ENCODE results near the gene PMPCA. TPM values are rescaled to one million over a fixed set of nuclear protein-coding genes. Genes with fewer than 3 reads are reported as not detected.

The PMPCA gene
- total RNA-seq = 48.4 and 59.9 TPM in 2 replicates

GRCh38 chr9:136410500-136411287, at the start of gene PMPCA, which contains the start of gene ENTR1:
TSS of gene PMPCA (plus strand) at chr9:136410658. CDS start at chr9:136410669, 11 bp downstream.
TSS of gene ENTR1 (minus strand) at chr9:136410614. CDS start at chr9:136410397, 217 bp downstream.

DNA sequence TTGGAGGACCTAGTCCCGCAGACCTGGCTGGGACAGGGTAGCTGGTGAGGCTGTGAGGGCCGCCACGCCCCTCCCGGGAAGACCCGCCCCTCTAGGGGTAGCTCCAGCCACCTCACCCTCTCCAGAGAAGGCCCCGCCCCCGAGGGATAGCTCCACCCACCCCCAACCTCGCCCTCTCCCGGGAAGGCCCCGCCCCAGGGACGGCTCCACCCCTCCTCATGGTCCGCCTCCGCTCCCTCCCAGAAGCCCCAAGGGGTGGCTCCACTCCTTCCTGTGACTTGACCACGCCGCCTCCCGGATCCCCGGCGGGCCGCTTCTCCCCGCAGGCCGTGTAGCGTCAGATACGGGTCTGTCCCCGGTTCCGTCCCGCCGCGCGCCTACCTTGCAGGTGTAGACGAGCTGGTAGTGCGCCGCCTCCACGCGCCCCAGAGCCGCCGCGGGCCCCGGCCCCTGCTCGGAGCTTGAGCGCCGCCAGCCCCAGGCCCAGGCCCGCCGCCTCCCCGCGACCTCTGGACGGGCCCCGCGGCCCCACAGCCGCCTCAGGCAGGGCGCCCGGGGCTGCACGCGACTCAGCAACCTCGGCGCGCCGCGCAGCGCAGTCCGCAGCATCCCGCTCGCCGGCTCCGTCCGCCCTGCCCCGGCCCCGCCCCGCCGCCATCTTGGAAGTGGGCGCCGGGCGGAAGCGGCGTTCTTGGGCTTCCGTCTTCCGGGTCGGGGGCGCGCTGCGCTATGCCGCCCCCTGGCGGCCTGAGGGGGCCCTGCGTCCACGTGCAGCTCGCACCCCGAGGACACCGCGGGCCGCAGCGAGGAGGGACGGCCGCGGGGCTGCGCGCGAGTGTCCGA, 47.1 kb upstream of the PMPCA start, which contains the start of gene DNLZ:
DNLZ (minus strand) TSS at position 639 of the 843 bp plus-strand sequence; CDS start at position 609, 30 bp downstream.

GRCh38 chr9:136373300-136374182, 36.9 kb upstream of the PMPCA start, which contains the start of gene CARD9:
TSS of gene CARD9 (minus strand) at chr9:136373669. CDS start at chr9:136372078, 1,591 bp downstream.

GRCh38 chr9:136400038-136400834, 10.2 kb upstream of the PMPCA start, which contains the start of gene SNAPC4:
TSS of gene SNAPC4 (minus strand) at chr9:136400170. CDS start at chr9:136398428, 1,742 bp downstream.

DNA sequence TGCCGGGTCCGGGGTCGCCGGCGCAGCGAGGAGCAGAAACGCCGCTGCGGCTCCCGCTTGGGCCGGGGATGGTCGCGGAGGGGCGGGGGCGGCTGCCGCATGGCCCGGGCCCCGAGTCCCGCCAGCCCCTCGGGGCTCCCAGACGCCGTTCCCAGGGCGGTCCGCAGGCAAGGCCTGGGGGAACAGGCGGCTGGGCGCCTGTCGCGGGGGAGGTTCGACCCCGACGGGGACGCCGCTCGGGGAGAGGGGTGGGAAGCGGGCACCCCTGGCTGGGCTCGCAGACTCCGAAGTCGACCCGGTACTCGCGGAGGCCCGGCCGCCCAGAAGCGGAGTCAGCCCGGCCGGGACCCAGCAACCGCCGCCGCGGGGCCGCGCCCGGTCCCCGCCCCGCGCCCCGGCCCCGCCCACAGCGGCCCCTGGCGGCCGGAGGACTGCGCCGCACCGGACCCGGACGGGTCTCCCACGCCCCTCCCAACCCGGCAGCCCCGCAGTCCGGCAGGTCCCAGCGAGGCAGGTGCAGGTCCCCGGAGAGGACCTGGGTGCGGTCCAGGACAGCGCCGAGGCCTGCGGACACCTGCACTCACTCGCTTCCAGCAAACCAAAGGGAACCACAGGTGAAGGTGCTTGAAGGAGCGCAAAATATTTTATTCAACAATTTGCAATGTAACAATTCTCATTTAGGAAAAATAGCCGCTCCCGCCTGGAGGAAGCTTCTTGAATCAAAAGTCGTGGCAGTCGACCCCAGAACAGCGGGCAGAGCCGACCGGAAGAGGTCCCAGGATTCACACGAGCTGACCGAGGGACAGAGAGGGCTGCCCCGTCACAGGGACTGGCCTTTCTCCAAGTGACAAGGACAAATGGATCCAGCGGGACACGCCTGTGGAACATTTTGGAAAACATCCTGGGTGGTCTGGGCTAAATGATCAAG, 29.3 kb downstream of the PMPCA start, which contains the start of gene INPP5E:
INPP5E (minus strand) TSS at position 365 of the 928 bp plus-strand sequence. CDS start 426 bp downstream, outside the sequence.

Other genes starting within 250 kb of the PMPCA start
- under 0.01 TPM in 1 of 2 replicates, not detected in the other for gene LHX3, start 205.5 kb upstream of the PMPCA start, total RNA-seq
- gene QSOX2, start 164.8 kb upstream of the PMPCA start, total RNA-seq = 17.7 and 19.0 TPM in 2 replicates
- under 0.01 TPM in 1 of 2 replicates, not detected in the other for gene CCDC187, start 106.6 kb upstream of the PMPCA start, total RNA-seq
- 66.4 and 97.5 TPM in 2 replicates for gene GPSM1, start 83.1 kb upstream of the PMPCA start, total RNA-seq
- 17.4 and 19.1 TPM in 2 replicates for gene DNLZ, start 46.9 kb upstream of the PMPCA start, total RNA-seq
- gene CARD9, start 37.0 kb upstream of the PMPCA start, total RNA-seq = 2.1 and 3.4 TPM in 2 replicates
- 7.5 and 8.5 TPM in 2 replicates for gene SNAPC4, start 10.5 kb upstream of the PMPCA start, total RNA-seq
- 37.0 and 43.4 TPM in 2 replicates for gene ENTR1, start within 50 bp of the PMPCA start, total RNA-seq
- gene INPP5E, start 29.2 kb downstream of the PMPCA start, total RNA-seq = 9.1 and 10.7 TPM in 2 replicates
- 24.3 and 28.4 TPM in 2 replicates for gene SEC16A, start 72.4 kb downstream of the PMPCA start, total RNA-seq
- 10.7 and 24.4 TPM in 2 replicates for gene NOTCH1, start 135.4 kb downstream of the PMPCA start, total RNA-seq